Mesendoderm (in vitro differentiated cells): Measurements from ENCODE around the gene GPC1.

ENCODE experiments used
- DNase-seq: peaks from one replicate; pipeline ENCODE4 v3.0.0; 2013
- H2AK5ac ChIP-seq: 2 replicates; pipeline ENCODE4 v1.6.1; 2013; ENCODE audit warnings: low read length, inconsistent platforms
- H2BK120ac ChIP-seq: 2 replicates; pipeline ENCODE4 v1.6.1; 2013; ENCODE audit warnings: low read depth, mild to moderate bottlenecking, low read length, moderate library complexity, mixed read lengths
- H2BK15ac ChIP-seq: replicated peaks from 2 replicates; pipeline ENCODE4 v1.6.1; 2013; ENCODE audit warnings: low read depth, mild to moderate bottlenecking, moderate library complexity
- H2BK5ac ChIP-seq: 2 replicates; pipeline ENCODE4 v1.6.1; 2013; ENCODE audit warnings: low read length, inconsistent platforms
- H3K18ac ChIP-seq: 2 replicates; pipeline ENCODE4 v1.6.1; 2013; ENCODE audit warnings: mild to moderate bottlenecking, low read length, mixed read lengths
- H3K23ac ChIP-seq: one replicate; pipeline ENCODE4 v1.6.1; 2013; ENCODE audit warnings: low read length
- H3K27ac ChIP-seq: 2 replicates; pipeline ENCODE4 v1.5.1; 2013; ENCODE audit warnings: low read depth, mild to moderate bottlenecking, inconsistent platforms, low read length, moderate library complexity
- H3K27me3 ChIP-seq: 2 replicates; pipeline ENCODE4 v1.6.1; 2013; ENCODE audit warnings: low read length, control low read depth, mild to moderate bottlenecking, inconsistent platforms; ENCODE audit not compliant: insufficient read depth, poor library complexity
- H3K36me3 ChIP-seq: 2 replicates; pipeline ENCODE4 v1.6.1; 2013; ENCODE audit warnings: low read length, inconsistent platforms; ENCODE audit not compliant: control insufficient read depth, insufficient read depth
- H3K4ac ChIP-seq: one replicate; pipeline ENCODE4 v1.6.1; 2013; ENCODE audit warnings: low read depth, mild to moderate bottlenecking, low read length, moderate library complexity
- H3K4me1 ChIP-seq: 2 replicates; pipeline ENCODE4 v1.6.1; 2013; ENCODE audit warnings: low read depth, low read length, inconsistent platforms; ENCODE audit not compliant: control insufficient read depth
- H3K4me2 ChIP-seq: 2 replicates; pipeline ENCODE4 v1.6.1; 2013; ENCODE audit warnings: low read length
- H3K4me3 ChIP-seq: 2 replicates; pipeline ENCODE4 v1.5.1; 2013; ENCODE audit warnings: mild to moderate bottlenecking, low read length
- H3K56ac ChIP-seq: one replicate; pipeline ENCODE4 v1.6.1; 2013; ENCODE audit warnings: low read length
- H3K79me1 ChIP-seq: 2 replicates; pipeline ENCODE4 v1.6.1; 2013; ENCODE audit warnings: low read length, inconsistent platforms
- H3K79me2 ChIP-seq: 2 replicates; pipeline ENCODE4 v1.6.1; 2013; ENCODE audit warnings: mild to moderate bottlenecking, low read length; ENCODE audit not compliant: control insufficient read depth, insufficient read depth
- H3K9ac ChIP-seq: 2 replicates; pipeline ENCODE4 v1.6.1; 2013; ENCODE audit warnings: low read length, inconsistent platforms
- H4K5ac ChIP-seq: one replicate; pipeline ENCODE4 v1.6.1; 2013; ENCODE audit warnings: low read length
- H4K8ac ChIP-seq: one replicate; pipeline ENCODE4 v1.6.1; 2013; ENCODE audit warnings: low read depth, mild to moderate bottlenecking, control low read depth, low read length, moderate library complexity
- WGBS: extraction: QIAGEN DNeasy Blood & Tissue Kit; methylation state at CpG from one replicate; pipeline ENCODE4 v1.1.7; 2013; ENCODE audit warnings: low lambda C conversion rate, missing lambda C conversion rate; ENCODE audit not compliant: insufficient coverage; ENCODE audit errors: extremely low coverage; 5-methylcytosine and 5-hydroxymethylcytosine counted together

Gene GPC1

GRCh38 chr2:240399419-240400324, 35.8 kb upstream of the GPC1 start:
- no peaks in the 10 kb centered on the region for H3K27me3 ChIP-seq
- H2BK15ac ChIP-seq = no peak overlapping the region
- no peaks in the 10 kb centered on the region for H3K79me2 ChIP-seq
- H2BK120ac ChIP-seq = no peak overlapping the region
- H3K18ac ChIP-seq = no peak overlapping the region
- no peak overlapping the region for H3K23ac ChIP-seq
- H4K5ac ChIP-seq = no peak overlapping the region
- H3K9ac ChIP-seq = no peak overlapping the region
- no peaks in the 10 kb centered on the region for H3K4me1 ChIP-seq
- H3K27ac ChIP-seq = no peak overlapping the region
- DNase-seq = no peak
- no CpG with 5 or more reads among the region's 14 CpGs for WGBS
- H3K36me3 ChIP-seq = no peaks in the 10 kb centered on the region
- no peak overlapping the region for H2BK5ac ChIP-seq
- H2AK5ac ChIP-seq = no peak overlapping the region
- no peak overlapping the region for H4K8ac ChIP-seq
- H3K4me2 ChIP-seq = no peak overlapping the region
- H3K4ac ChIP-seq = no peak overlapping the region
- H3K79me1 ChIP-seq = no peaks in the 10 kb centered on the region
- no peak overlapping the region for H3K4me3 ChIP-seq
- no peak overlapping the region for H3K56ac ChIP-seq

- DNase-seq = no peak
- Histone ChIP-seq H3K27me3 (no peaks in the 10 kb centered on the region), H2AK5ac (no peak overlapping the region), H2BK5ac (no peak overlapping the region), H3K9ac (no peak overlapping the region), H3K4me1 (no peaks in the 10 kb centered on the region), H3K79me1 (no peaks in the 10 kb centered on the region), H3K27ac (no peak overlapping the region), H3K36me3 (no peaks in the 10 kb centered on the region), H4K8ac (no peak overlapping the region), H3K4ac (no peak overlapping the region), H3K18ac (no peak overlapping the region), H3K4me2 (no peak overlapping the region), H2BK120ac (no peak overlapping the region), H3K56ac (no peak overlapping the region), H3K23ac (no peak overlapping the region), H4K5ac (no peak overlapping the region), H3K79me2 (no peaks in the 10 kb centered on the region), H3K4me3 (no peak overlapping the region), H2BK15ac (no peak overlapping the region)
- WGBS = no CpG with 5 or more reads among the region's 22 CpGs
Observed at GRCh38 chr2:240400371-240401161, 34.9 kb upstream of the GPC1 start.

GRCh38 chr2:240401308-240401707, 34.2 kb upstream of the GPC1 start:
- H3K4ac ChIP-seq = no peak overlapping the region
- DNase-seq = no peak
- no peaks in the 10 kb centered on the region for H3K36me3 ChIP-seq
- no peak overlapping the region for H3K18ac ChIP-seq
- no peaks in the 10 kb centered on the region for H3K79me1 ChIP-seq
- no peak overlapping the region for H3K4me3 ChIP-seq
- no peak overlapping the region for H3K4me2 ChIP-seq
- no peaks in the 10 kb centered on the region for H3K4me1 ChIP-seq
- H3K79me2 ChIP-seq = no peaks in the 10 kb centered on the region
- H3K23ac ChIP-seq = no peak overlapping the region
- no peak overlapping the region for H2BK15ac ChIP-seq
- no peaks in the 10 kb centered on the region for H3K27me3 ChIP-seq
- H2BK120ac ChIP-seq = no peak overlapping the region
- H3K27ac ChIP-seq = no peak overlapping the region
- no peak overlapping the region for H4K8ac ChIP-seq
- H2BK5ac ChIP-seq = no peak overlapping the region
- no CpG with 5 or more reads among the region's 12 CpGs for WGBS
- H4K5ac ChIP-seq = no peak overlapping the region
- no peak overlapping the region for H3K56ac ChIP-seq
- no peak overlapping the region for H3K9ac ChIP-seq
- no peak overlapping the region for H2AK5ac ChIP-seq

- Histone ChIP-seq H3K23ac (no peak overlapping the region), H2AK5ac (no peak overlapping the region), H3K79me1 (no peaks in the 10 kb centered on the region), H3K4ac (no peak overlapping the region), H3K27ac (no peak overlapping the region), H2BK120ac (no peak overlapping the region), H3K27me3 (no peaks in the 10 kb centered on the region), H3K36me3 (no peaks in the 10 kb centered on the region), H3K9ac (no peak overlapping the region), H4K8ac (no peak overlapping the region), H3K4me1 (no peaks in the 10 kb centered on the region), H2BK15ac (no peak overlapping the region), H3K4me2 (no peak overlapping the region), H3K56ac (no peak overlapping the region), H4K5ac (no peak overlapping the region), H3K18ac (no peak overlapping the region), H3K79me2 (no peaks in the 10 kb centered on the region), H3K4me3 (no peak overlapping the region), H2BK5ac (no peak overlapping the region)
- WGBS = no CpG with 5 or more reads among the region's 22 CpGs
- no peak for DNase-seq
Observed at GRCh38 chr2:240401781-240402551, 33.5 kb upstream of the GPC1 start.

- H3K4ac ChIP-seq = no peak overlapping the region
- no peak overlapping the region for H3K56ac ChIP-seq
- H2AK5ac ChIP-seq = no peak overlapping the region
- no peaks in the 10 kb centered on the region for H3K79me1 ChIP-seq
- no peak overlapping the region for H3K9ac ChIP-seq
- no peaks in the 10 kb centered on the region for H3K36me3 ChIP-seq
- H4K8ac ChIP-seq = no peak overlapping the region
- no peak overlapping the region for H4K5ac ChIP-seq
- H2BK120ac ChIP-seq = no peak overlapping the region
- WGBS = no CpG with 5 or more reads among the region's 18 CpGs
- no peak overlapping the region for H2BK15ac ChIP-seq
- H3K4me3 ChIP-seq = no peak overlapping the region
- H3K27me3 ChIP-seq = no peaks in the 10 kb centered on the region
- no peak overlapping the region for H3K23ac ChIP-seq
- H2BK5ac ChIP-seq = no peak overlapping the region
- H3K4me2 ChIP-seq = no peak overlapping the region
- H3K4me1 ChIP-seq = no peaks in the 10 kb centered on the region
- DNase-seq = no peak
- no peaks in the 10 kb centered on the region for H3K79me2 ChIP-seq
- H3K27ac ChIP-seq = no peak overlapping the region
- no peak overlapping the region for H3K18ac ChIP-seq
Observed at GRCh38 chr2:240402566-240403272, 32.7 kb upstream of the GPC1 start.
